GM12878 (cell line): Measurements from ENCODE around the gene PLEKHA6.

Experiments
- EP300 ChIP-seq, 2 experiments: fragments of 150-350 bp in 1 of 2; IDR thresholded peaks; 2 replicates each; pipeline ENCODE4 v1.6.1; 2011 to 2012; ENCODE audit warnings: low read depth in 2 of 2, low read length in 2 of 2, borderline replicate concordance in 1 of 2, improper control_type of control experiment in 1 of 2, inconsistent platforms in 1 of 2; ENCODE audit not compliant: control insufficient read depth in 1 of 2
- NFXL1 ChIP-seq: fragments of 450-650 bp; IDR thresholded peaks from 2 replicates; pipeline ENCODE4 v1.6.1; 2017; ENCODE audit warnings: antibody characterized with exemption, mild to moderate bottlenecking, borderline replicate concordance
- SIX5 ChIP-seq: IDR thresholded peaks from 2 replicates; pipeline ENCODE4 v1.6.1; 2011; ENCODE audit warnings: mild to moderate bottlenecking, low read depth, low read length, moderate library complexity; ENCODE audit not compliant: severe bottlenecking
- SMC3 ChIP-seq: IDR thresholded peaks from 2 replicates; pipeline ENCODE4 v1.6.1; 2011; ENCODE audit warnings: low read length, improper control_type of control experiment, borderline replicate concordance
- SREBF1 ChIP-seq: IDR thresholded peaks from 2 replicates; pipeline ENCODE4 v1.6.1; 2012; ENCODE audit warnings: mild to moderate bottlenecking, low read length
- SUPT20H ChIP-seq: IDR thresholded peaks from 2 replicates; pipeline ENCODE4 v1.6.1; 2011; ENCODE audit warnings: low read depth, mild to moderate bottlenecking, low read length, moderate library complexity, borderline replicate concordance; ENCODE audit not compliant: control insufficient read depth
- TF ChIP-seq, protein P1 (sequence below): fragments of 450-650 bp; formaldehyde crosslinking; IDR thresholded peaks from 2 replicates; pipeline ENCODE4 v1.4.0; 2020; ENCODE audit warnings: mild to moderate bottlenecking, moderate library complexity
- TF ChIP-seq, protein P2 (sequence below), 3 experiments: IDR thresholded peaks in 2 of 3; conservative IDR thresholded peaks in 1 of 3; 2 replicates each; pipeline ENCODE4 v1.5.1; 2011; ENCODE audit warnings: low read depth in 3 of 3, low read length in 3 of 3, mild to moderate bottlenecking in 3 of 3, control low read depth in 2 of 3, moderate library complexity in 2 of 3, inconsistent platforms in 1 of 3, mixed read lengths in 1 of 3; ENCODE audit not compliant: control insufficient read depth in 2 of 3, insufficient read depth in 1 of 3; ENCODE audit errors: extremely low read depth in 1 of 3
- TF ChIP-seq, protein P3 (sequence below): IDR thresholded peaks from 2 replicates; pipeline ENCODE4 v1.6.1; 2011; ENCODE audit warnings: borderline replicate concordance, low read depth, mild to moderate bottlenecking, moderate library complexity, mixed read lengths, low read length; ENCODE audit not compliant: insufficient read depth; ENCODE audit errors: extremely low read length
- TF ChIP-seq, protein P4 (sequence below): IDR thresholded peaks from 2 replicates; pipeline ENCODE4 v1.6.1; 2012; ENCODE audit warnings: low read depth, low read length, improper control_type of control experiment

DNA sequence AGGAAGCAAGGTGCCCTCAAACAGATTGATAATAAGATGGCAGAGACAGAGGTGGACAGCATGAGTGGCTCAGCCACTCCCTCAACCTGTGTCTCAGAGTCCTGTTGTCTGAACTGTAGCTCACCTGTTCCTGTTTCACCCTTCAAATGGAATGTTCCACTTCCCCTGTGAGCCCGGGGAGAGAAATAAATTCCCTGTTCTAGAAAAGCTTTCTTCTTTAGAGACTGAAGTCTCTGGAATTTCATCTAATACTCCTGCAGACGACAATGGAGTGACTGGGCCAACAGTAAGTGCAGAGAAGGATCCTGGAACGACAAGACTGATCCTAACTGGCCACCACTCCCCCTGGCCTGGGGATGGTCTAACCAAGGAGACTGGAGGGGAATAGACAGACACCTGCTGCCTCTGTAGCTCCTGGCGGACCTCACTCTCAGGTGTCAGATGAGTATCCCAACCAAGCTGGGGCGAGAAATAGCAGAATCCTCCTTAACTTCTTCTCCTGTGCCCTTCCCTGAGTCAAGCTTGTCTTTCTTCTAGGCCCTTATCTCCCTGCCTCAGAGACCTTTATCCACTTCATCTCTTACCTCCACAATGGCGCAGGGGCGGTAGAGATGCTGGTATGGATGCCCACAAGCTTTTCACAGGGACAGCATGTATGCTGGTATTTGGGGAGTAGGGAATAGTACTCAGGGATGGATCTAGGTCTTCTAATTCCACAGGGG, 45.4 kb downstream of the PLEKHA6 start:
- TF ChIP-seq, protein P1, sequence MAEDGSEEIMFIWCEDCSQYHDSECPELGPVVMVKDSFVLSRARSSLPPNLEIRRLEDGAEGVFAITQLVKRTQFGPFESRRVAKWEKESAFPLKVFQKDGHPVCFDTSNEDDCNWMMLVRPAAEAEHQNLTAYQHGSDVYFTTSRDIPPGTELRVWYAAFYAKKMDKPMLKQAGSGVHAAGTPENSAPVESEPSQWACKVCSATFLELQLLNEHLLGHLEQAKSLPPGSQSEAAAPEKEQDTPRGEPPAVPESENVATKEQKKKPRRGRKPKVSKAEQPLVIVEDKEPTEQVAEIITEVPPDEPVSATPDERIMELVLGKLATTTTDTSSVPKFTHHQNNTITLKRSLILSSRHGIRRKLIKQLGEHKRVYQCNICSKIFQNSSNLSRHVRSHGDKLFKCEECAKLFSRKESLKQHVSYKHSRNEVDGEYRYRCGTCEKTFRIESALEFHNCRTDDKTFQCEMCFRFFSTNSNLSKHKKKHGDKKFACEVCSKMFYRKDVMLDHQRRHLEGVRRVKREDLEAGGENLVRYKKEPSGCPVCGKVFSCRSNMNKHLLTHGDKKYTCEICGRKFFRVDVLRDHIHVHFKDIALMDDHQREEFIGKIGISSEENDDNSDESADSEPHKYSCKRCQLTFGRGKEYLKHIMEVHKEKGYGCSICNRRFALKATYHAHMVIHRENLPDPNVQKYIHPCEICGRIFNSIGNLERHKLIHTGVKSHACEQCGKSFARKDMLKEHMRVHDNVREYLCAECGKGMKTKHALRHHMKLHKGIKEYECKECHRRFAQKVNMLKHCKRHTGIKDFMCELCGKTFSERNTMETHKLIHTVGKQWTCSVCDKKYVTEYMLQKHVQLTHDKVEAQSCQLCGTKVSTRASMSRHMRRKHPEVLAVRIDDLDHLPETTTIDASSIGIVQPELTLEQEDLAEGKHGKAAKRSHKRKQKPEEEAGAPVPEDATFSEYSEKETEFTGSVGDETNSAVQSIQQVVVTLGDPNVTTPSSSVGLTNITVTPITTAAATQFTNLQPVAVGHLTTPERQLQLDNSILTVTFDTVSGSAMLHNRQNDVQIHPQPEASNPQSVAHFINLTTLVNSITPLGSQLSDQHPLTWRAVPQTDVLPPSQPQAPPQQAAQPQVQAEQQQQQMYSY (CRISPR knock-in tag): no peak
- TF ChIP-seq SIX5: no peak
- TF ChIP-seq, protein P2, sequence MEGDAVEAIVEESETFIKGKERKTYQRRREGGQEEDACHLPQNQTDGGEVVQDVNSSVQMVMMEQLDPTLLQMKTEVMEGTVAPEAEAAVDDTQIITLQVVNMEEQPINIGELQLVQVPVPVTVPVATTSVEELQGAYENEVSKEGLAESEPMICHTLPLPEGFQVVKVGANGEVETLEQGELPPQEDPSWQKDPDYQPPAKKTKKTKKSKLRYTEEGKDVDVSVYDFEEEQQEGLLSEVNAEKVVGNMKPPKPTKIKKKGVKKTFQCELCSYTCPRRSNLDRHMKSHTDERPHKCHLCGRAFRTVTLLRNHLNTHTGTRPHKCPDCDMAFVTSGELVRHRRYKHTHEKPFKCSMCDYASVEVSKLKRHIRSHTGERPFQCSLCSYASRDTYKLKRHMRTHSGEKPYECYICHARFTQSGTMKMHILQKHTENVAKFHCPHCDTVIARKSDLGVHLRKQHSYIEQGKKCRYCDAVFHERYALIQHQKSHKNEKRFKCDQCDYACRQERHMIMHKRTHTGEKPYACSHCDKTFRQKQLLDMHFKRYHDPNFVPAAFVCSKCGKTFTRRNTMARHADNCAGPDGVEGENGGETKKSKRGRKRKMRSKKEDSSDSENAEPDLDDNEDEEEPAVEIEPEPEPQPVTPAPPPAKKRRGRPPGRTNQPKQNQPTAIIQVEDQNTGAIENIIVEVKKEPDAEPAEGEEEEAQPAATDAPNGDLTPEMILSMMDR (IDR thresholded peaks at IDR 0.05 in 2 of 3, conservative IDR thresholded peaks at IDR 0.05 in 1 of 3; ENCODE audit: control insufficient read depth in 2 of 3, extremely low read depth in 1 of 3, insufficient read depth in 1 of 3, low read depth in 3 of 3, low read length in 3 of 3): no peak
- no peak for TF ChIP-seq SMC3
- TF ChIP-seq SREBF1: 0 out of 2 replicates have a peak, but pooled peaks have one; percentile 20
- TF ChIP-seq, protein P3, sequence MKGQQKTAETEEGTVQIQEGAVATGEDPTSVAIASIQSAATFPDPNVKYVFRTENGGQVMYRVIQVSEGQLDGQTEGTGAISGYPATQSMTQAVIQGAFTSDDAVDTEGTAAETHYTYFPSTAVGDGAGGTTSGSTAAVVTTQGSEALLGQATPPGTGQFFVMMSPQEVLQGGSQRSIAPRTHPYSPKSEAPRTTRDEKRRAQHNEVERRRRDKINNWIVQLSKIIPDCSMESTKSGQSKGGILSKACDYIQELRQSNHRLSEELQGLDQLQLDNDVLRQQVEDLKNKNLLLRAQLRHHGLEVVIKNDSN: no peak
- TF ChIP-seq, protein P4, sequence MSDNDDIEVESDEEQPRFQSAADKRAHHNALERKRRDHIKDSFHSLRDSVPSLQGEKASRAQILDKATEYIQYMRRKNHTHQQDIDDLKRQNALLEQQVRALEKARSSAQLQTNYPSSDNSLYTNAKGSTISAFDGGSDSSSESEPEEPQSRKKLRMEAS: no peak
- TF ChIP-seq EP300 (IDR thresholded peaks at IDR 0.05; ENCODE audit: borderline replicate concordance in 1 of 2, control insufficient read depth in 1 of 2, low read depth in 2 of 2, low read length in 2 of 2): no peak
- TF ChIP-seq NFXL1: no peak
- TF ChIP-seq SUPT20H: no peak
